Measurements from ENCODE around the gene CYP11A1. TPM values are rescaled to one million over a fixed set of nuclear protein-coding genes. Genes with fewer than 3 reads are reported as not detected.

Gene CYP11A1
- total and polyA plus RNA-seq, 4 donors: 0.15 to 0.97 (median 0.69) TPM

DNA sequence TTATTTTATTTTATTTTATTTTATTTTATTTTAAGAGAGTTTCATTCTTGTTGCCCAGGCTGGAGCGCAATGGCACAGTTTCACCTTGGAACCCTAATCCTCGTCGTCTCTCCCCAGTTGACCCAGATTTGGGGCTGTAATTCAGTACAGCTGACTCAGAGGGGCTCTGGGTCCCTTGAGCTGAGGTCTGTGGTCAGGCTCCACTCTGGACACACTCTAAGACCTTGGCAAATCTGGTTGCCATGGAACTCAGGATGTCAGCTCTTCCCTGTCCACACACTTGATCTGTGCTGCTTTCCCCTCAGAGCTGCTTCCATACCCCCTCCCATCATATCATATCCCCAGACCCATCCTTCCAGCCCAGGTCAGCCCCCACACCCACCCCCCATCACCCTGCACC lies 675 bp upstream of the CYP11A1 start:
- TF ChIP-seq, protein P1, sequence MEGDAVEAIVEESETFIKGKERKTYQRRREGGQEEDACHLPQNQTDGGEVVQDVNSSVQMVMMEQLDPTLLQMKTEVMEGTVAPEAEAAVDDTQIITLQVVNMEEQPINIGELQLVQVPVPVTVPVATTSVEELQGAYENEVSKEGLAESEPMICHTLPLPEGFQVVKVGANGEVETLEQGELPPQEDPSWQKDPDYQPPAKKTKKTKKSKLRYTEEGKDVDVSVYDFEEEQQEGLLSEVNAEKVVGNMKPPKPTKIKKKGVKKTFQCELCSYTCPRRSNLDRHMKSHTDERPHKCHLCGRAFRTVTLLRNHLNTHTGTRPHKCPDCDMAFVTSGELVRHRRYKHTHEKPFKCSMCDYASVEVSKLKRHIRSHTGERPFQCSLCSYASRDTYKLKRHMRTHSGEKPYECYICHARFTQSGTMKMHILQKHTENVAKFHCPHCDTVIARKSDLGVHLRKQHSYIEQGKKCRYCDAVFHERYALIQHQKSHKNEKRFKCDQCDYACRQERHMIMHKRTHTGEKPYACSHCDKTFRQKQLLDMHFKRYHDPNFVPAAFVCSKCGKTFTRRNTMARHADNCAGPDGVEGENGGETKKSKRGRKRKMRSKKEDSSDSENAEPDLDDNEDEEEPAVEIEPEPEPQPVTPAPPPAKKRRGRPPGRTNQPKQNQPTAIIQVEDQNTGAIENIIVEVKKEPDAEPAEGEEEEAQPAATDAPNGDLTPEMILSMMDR (IDR thresholded peaks at IDR 0.05; ENCODE audit: control extremely low read depth, extremely low read depth): no peak
- Histone ChIP-seq H3K4me1 (ENCODE audit: control insufficient read depth in 5 of 5, insufficient read depth in 5 of 5, low read length in 5 of 5) (peaks cover 0 to 5% (median 0%) of the 10 kb centered on the region in 5 donors), H3K27ac (ENCODE audit: low read depth in 1 of 2, low read length in 1 of 2) (no peak overlapping the region), H3K4me3 (no peak overlapping the region), H3K9ac (ENCODE audit: insufficient read depth in 1 of 2, low read length in 2 of 2) (no peak overlapping the region), H3K27me3 (ENCODE audit: control insufficient read depth in 3 of 3, insufficient read depth in 3 of 3, low read length in 2 of 3) (peaks cover 0 to 9% (median 5%) of the 10 kb centered on the region in 3 donors), H3K9me3 (ENCODE audit: control insufficient read depth in 4 of 4, insufficient read depth in 3 of 4, low read length in 3 of 4) (no peaks in the 10 kb centered on the region), H3K36me3 (ENCODE audit: control insufficient read depth in 4 of 4, insufficient read depth in 4 of 4, low read length in 4 of 4) (no peaks in the 10 kb centered on the region)
- DNase-seq: no peak
- ATAC-seq (ENCODE audit: insufficient read depth, low FRiP score): no peak
- WGBS, 2 donors: 89 to 95% methylated on average over 3 of the region's 3 CpGs

DNA sequence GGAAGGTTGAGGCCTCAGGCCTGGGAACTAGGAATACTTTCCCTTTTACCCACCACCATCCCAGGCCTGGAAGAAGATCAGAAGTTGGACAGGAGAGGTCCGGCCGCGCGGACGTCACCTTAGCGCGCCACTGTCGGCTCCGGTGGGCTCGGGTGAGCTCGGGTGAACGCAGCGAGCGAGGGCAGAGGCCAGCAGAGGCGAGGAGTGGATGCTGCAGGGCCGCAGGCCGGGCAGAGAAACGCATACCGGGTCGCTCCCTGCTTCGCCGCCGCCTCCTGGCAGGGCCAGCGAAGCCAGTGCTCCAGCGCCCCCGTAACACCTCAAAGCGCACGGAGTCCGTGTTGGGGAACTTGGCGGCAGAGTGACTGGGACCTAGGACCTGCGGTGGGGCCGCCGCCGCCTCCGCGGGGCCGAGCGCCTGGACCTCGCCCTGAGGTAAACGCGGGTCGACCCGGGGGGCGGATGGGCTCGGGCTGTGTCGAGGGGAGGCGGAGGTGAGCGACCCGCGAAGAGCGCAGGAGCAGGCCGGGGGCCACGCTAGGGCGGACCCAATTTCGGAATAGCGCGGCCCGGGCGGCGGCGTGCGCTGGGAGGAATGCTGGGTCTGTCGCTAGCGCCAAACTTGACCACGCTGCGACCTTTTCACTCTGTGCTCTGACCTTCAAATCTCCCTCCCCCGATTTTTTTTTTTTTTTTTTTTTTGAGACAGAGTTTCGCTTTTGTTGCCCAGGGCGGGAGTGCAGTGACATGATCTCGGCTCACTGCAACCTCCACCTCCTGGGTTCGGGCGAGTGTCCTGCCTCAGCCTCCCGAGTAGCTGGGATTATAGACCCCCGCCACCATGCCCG lies 1.6 kb downstream of the CYP11A1 start:
- WGBS, 2 donors: 3 to 4% methylated on average over 73 to 75 of the region's 75 CpGs
- no peaks in the 10 kb centered on the region for H3K9me3 ChIP-seq (ENCODE audit: control insufficient read depth in 4 of 4, insufficient read depth in 3 of 4, low read length in 3 of 4)
- H3K4me3 ChIP-seq: peak overlapping the region; percentile 41
- peak overlapping the region; percentile 49 to 67 for H3K9ac ChIP-seq (ENCODE audit: insufficient read depth in 1 of 2, low read length in 2 of 2)
- TF ChIP-seq, protein P1 (IDR thresholded peaks at IDR 0.05; ENCODE audit: control extremely low read depth, extremely low read depth): no peak
- H3K27ac ChIP-seq (ENCODE audit: low read depth in 1 of 2, low read length in 1 of 2): peak overlapping the region in 1 of 2 donors; percentile 33
- ATAC-seq (ENCODE audit: insufficient read depth, low FRiP score): peak; percentile 69
- peak; percentile 46 to 68 (median 68) for DNase-seq
- H3K27me3 ChIP-seq (ENCODE audit: control insufficient read depth in 3 of 3, insufficient read depth in 3 of 3, low read length in 2 of 3): peaks cover 0 to 7% (median 5%) of the 10 kb centered on the region in 3 donors
- H3K4me1 ChIP-seq (ENCODE audit: control insufficient read depth in 5 of 5, insufficient read depth in 5 of 5, low read length in 5 of 5): peaks cover 0 to 5% (median 0%) of the 10 kb centered on the region in 5 donors
- no peaks in the 10 kb centered on the region for H3K36me3 ChIP-seq (ENCODE audit: control insufficient read depth in 4 of 4, insufficient read depth in 4 of 4, low read length in 4 of 4)

DNA sequence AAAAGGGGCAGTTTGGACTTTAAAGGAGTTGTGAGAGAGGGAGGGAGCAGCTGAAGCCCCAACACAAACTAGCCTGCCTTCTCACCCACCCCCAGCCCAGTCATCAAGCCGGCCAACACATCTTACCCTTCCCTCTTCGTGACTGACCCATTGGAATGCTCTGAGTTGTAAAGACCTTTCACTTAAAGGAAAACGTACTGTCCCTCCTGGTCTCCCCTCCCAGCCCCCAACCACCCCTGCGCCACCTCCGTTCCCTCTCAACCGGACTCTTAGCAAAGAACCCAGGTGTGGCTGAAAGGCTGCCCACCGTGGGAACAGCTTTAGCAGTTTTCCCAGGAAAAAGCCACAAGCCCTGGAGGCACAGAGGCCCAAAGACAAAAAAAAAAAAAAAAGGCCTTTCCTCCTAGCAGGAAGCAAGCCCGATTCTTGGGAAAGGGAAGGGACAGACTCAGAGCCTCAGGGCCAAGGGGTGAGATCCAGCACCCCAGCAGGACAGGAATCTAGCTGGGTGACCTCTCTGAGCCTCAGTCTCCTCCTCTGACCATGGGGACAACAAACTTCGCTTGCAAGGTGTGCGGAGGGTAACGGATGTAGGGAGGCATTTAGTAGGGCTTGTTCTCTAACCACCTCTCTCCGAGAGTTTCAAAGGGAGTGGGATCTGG lies 2.4 kb downstream of the CYP11A1 start:
- Histone ChIP-seq H3K27ac (ENCODE audit: low read depth in 1 of 2, low read length in 1 of 2) (no peak overlapping the region), H3K4me3 (no peak overlapping the region), H3K9ac (ENCODE audit: insufficient read depth in 1 of 2, low read length in 2 of 2) (no peak overlapping the region), H3K9me3 (ENCODE audit: control insufficient read depth in 4 of 4, insufficient read depth in 3 of 4, low read length in 3 of 4) (no peaks in the 10 kb centered on the region), H3K4me1 (ENCODE audit: control insufficient read depth in 5 of 5, insufficient read depth in 5 of 5, low read length in 5 of 5) (peaks cover 0 to 5% (median 0%) of the 10 kb centered on the region in 5 donors), H3K27me3 (ENCODE audit: control insufficient read depth in 3 of 3, insufficient read depth in 3 of 3, low read length in 2 of 3) (peaks cover 0 to 7% (median 2%) of the 10 kb centered on the region in 3 donors), H3K36me3 (ENCODE audit: control insufficient read depth in 4 of 4, insufficient read depth in 4 of 4, low read length in 4 of 4) (no peaks in the 10 kb centered on the region)
- 91 to 93% methylated on average over 12 of the region's 12 CpGs for WGBS, 2 donors
- TF ChIP-seq, protein P1 (IDR thresholded peaks at IDR 0.05; ENCODE audit: control extremely low read depth, extremely low read depth): no peak
- ATAC-seq (ENCODE audit: insufficient read depth, low FRiP score): no peak
- no peak for DNase-seq
